Esophagus muscularis mucosa (tissue), 4 donors: ENCODE data around the gene RAPGEF1.

Experiments
- CTCF ChIP-seq, 3 experiments: fragments of 200-600 bp in 2 of 3; fragments of 450-650 bp in 1 of 3; sonication (generic) in 2 of 3; IDR thresholded peaks; one replicate each; pipeline ENCODE4 v1.5.1; 2017 to 2019; ENCODE audit warnings: antibody characterized with exemption in 3 of 3, mild to moderate bottlenecking in 2 of 3, moderate library complexity in 1 of 3
- EP300 ChIP-seq: sonication (generic); formaldehyde crosslinking; IDR thresholded peaks from one replicate; pipeline ENCODE4 v1.6.1; 2017; ENCODE audit warnings: antibody characterized with exemption
- POLR2A ChIP-seq: fragments of 450-650 bp; IDR thresholded peaks from one replicate; pipeline ENCODE4 v1.6.1; 2017; ENCODE audit warnings: antibody characterized with exemption, moderate library complexity, mild to moderate bottlenecking, low read depth
- POLR2AphosphoS5 ChIP-seq, 2 donors: sonication (generic); formaldehyde crosslinking; IDR thresholded peaks; one replicate each; pipeline ENCODE4 v1.6.1; 2017; ENCODE audit warnings: antibody characterized with exemption in 2 of 2

- TF ChIP-seq CTCF (IDR thresholded peaks at IDR 0.05), result no peak
- no peak for TF ChIP-seq POLR2A
- TF ChIP-seq POLR2AphosphoS5 (IDR thresholded peaks at IDR 0.05), result no peak
- no peak for TF ChIP-seq EP300
These were observed 172.0 kb downstream of the RAPGEF1 start for GRCh38 chr9:131567910-131568309.
